Neural progenitor cell (in vitro differentiated cells): Measurements from ENCODE around the gene UBE2D2. TPM values are rescaled to one million over a fixed set of nuclear protein-coding genes. Genes with fewer than 3 reads are reported as not detected.

Source experiments
- DNase-seq: peaks from one replicate; pipeline ENCODE4 v3.0.0-alpha.2; 2016; ENCODE audit warnings: low spot score
- H2AFZ ChIP-seq: fragments of 200-600 bp; sonication (generic); replicated peaks from 2 replicates; pipeline ENCODE4 v1.6.1; 2016; ENCODE audit warnings: antibody characterized with exemption
- H3F3A ChIP-seq: fragments of 200-600 bp; sonication (generic); 2 replicates; pipeline ENCODE4 v1.6.1; 2016; ENCODE audit warnings: antibody characterized with exemption, low read depth
- H3K27ac ChIP-seq: fragments of 200-600 bp; sonication (generic); 2 replicates; pipeline ENCODE4 v1.5.1; 2016; ENCODE audit warnings: mild to moderate bottlenecking
- H3K27me3 ChIP-seq: fragments of 200-600 bp; sonication (generic); 2 replicates; pipeline ENCODE4 v1.6.1; 2016; ENCODE audit warnings: mild to moderate bottlenecking, moderate library complexity
- H3K36me3 ChIP-seq: fragments of 200-600 bp; sonication (generic); 2 replicates; pipeline ENCODE4 v1.5.1; 2016
- H3K4me1 ChIP-seq: fragments of 200-600 bp; sonication (generic); 2 replicates; pipeline ENCODE4 v1.6.1; 2016; ENCODE audit warnings: mixed run types
- H3K4me2 ChIP-seq: fragments of 200-600 bp; sonication (generic); 2 replicates; pipeline ENCODE4 v1.6.1; 2016
- H3K4me3 ChIP-seq: fragments of 200-600 bp; sonication (generic); 2 replicates; pipeline ENCODE4 v1.5.1; 2016
- H3K79me2 ChIP-seq: fragments of 200-600 bp; sonication (generic); 2 replicates; pipeline ENCODE4 v1.6.1; 2016; ENCODE audit warnings: low read depth
- H3K9ac ChIP-seq: fragments of 200-600 bp; sonication (generic); 2 replicates; pipeline ENCODE4 v1.6.1; 2016
- H3K9me3 ChIP-seq: fragments of 200-600 bp; sonication (generic); 2 replicates; pipeline ENCODE4 v1.5.1; 2016; ENCODE audit warnings: low read depth
- H4K20me1 ChIP-seq: fragments of 200-600 bp; sonication (generic); 2 replicates; pipeline ENCODE4 v1.6.1; 2016; ENCODE audit warnings: low read depth
- H3K27ac Mint-ChIP-seq: 3 replicates; pipeline ENCODE4 v1.8.0; 2021; ENCODE audit warnings: mixed read lengths
- H3K27me3 Mint-ChIP-seq: 2 replicates; pipeline ENCODE4 v1.8.0; 2022; ENCODE audit warnings: low read depth, mild to moderate bottlenecking, inconsistent platforms, moderate library complexity, mixed read lengths; ENCODE audit not compliant: insufficient read depth
- H3K36me3 Mint-ChIP-seq: 3 replicates; pipeline ENCODE4 v1.8.0; 2021; ENCODE audit warnings: mixed read lengths
- H3K4me1 Mint-ChIP-seq: 3 replicates; pipeline ENCODE4 v1.8.0; 2021; ENCODE audit warnings: mixed read lengths
- H3K4me3 Mint-ChIP-seq: 3 replicates; pipeline ENCODE4 v1.8.0; 2021; ENCODE audit warnings: mild to moderate bottlenecking, moderate library complexity, mixed read lengths
- H3K9me3 Mint-ChIP-seq: 3 replicates; pipeline ENCODE4 v1.8.0; 2020; ENCODE audit warnings: mixed read lengths
- EZH2 ChIP-seq: fragments of 200-600 bp; sonication (generic); IDR thresholded peaks from 2 replicates; pipeline ENCODE4 v1.6.1; 2017; ENCODE audit warnings: antibody characterized with exemption, mild to moderate bottlenecking, moderate library complexity
- EZH2phosphoT487 ChIP-seq: fragments of 200-600 bp; sonication (generic); IDR thresholded peaks from 2 replicates; pipeline ENCODE4 v1.6.1; 2017; ENCODE audit warnings: antibody characterized with exemption
- total RNA-seq: library from RNA; depleted of rRNA; stranded (reverse); fragments of >200 nt; gene quantifications from 2 replicates; pipeline ENCODE4 v1.2.3, GENCODE V29; 2015; ENCODE audit warnings: low replicate concordance
- TF ChIP-seq, protein P1 (sequence below): fragments of 200-600 bp; sonication (generic); IDR thresholded peaks from 2 replicates; pipeline ENCODE4 v1.5.1; 2017; ENCODE audit warnings: antibody characterized with exemption, mild to moderate bottlenecking

Gene UBE2D2
- total RNA-seq, 1 donor from 2014 or later = 141 TPM

DNA sequence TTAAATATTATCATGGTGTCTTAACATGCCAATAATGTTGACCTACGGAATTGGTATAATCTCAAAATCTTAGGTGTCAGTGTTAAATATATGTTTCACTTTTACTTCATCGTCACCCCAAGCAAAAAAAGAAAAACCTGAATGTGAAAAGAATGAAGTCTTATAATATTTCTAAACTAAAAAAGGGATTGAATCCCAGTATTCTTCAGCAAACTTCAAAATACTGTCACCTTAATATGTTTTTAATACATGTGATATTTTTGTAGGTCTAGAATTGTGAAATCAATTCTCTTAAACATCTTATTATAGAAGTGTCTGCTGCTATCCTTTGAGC is 14.1 kb downstream of the UBE2D2 start:
- TF ChIP-seq EZH2phosphoT487 (no peak), EZH2 (no peak)
- TF ChIP-seq, protein P1, sequence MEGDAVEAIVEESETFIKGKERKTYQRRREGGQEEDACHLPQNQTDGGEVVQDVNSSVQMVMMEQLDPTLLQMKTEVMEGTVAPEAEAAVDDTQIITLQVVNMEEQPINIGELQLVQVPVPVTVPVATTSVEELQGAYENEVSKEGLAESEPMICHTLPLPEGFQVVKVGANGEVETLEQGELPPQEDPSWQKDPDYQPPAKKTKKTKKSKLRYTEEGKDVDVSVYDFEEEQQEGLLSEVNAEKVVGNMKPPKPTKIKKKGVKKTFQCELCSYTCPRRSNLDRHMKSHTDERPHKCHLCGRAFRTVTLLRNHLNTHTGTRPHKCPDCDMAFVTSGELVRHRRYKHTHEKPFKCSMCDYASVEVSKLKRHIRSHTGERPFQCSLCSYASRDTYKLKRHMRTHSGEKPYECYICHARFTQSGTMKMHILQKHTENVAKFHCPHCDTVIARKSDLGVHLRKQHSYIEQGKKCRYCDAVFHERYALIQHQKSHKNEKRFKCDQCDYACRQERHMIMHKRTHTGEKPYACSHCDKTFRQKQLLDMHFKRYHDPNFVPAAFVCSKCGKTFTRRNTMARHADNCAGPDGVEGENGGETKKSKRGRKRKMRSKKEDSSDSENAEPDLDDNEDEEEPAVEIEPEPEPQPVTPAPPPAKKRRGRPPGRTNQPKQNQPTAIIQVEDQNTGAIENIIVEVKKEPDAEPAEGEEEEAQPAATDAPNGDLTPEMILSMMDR = no peak
- H3K4me3 Mint-ChIP-seq = no peak overlapping the region
- peaks cover 97% of the 10 kb centered on the region for H4K20me1 ChIP-seq
- H3F3A ChIP-seq = peaks cover 22% of the 10 kb centered on the region
- no peaks in the 10 kb centered on the region for H3K4me1 Mint-ChIP-seq
- H3K4me3 ChIP-seq = no peak overlapping the region
- no peak for DNase-seq
- H3K9me3 ChIP-seq = no peaks in the 10 kb centered on the region
- no peak overlapping the region for H3K27ac Mint-ChIP-seq
- no peaks in the 10 kb centered on the region for H3K27me3 Mint-ChIP-seq
- H3K27me3 ChIP-seq = no peaks in the 10 kb centered on the region
- peaks cover 100% of the 10 kb centered on the region for H3K79me2 ChIP-seq
- no peaks in the 10 kb centered on the region for H3K4me1 ChIP-seq
- H3K36me3 ChIP-seq = no peaks in the 10 kb centered on the region
- no peak overlapping the region for H2AFZ ChIP-seq
- no peak overlapping the region for H3K4me2 ChIP-seq
- no peak overlapping the region for H3K27ac ChIP-seq
- H3K9ac ChIP-seq = no peak overlapping the region
- H3K36me3 Mint-ChIP-seq = peaks cover 4% of the 10 kb centered on the region
- no peaks in the 10 kb centered on the region for H3K9me3 Mint-ChIP-seq

DNA sequence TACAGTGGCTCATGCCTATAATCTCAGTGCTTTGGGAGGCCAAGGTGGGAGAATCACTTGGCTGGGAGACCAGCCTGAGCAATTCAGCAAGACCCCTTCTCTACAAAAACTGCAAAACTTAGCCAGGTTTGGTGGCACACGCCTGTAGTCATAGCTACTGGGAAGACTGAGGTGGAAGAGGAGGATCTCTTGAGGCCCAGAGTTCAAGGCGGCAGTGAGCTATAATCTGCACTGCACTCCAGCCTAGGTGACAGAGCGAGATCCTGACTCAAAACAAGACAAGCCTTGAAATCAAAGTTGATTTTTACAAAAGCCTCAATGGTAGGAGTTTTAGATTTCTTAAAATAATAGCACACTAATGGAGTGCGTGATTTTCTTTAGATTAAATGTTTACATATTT is 14.6 kb downstream of the UBE2D2 start:
- Mint-ChIP-seq H3K4me1 (no peaks in the 10 kb centered on the region), H3K4me3 (no peak overlapping the region), H3K27me3 (no peaks in the 10 kb centered on the region), H3K9me3 (no peaks in the 10 kb centered on the region), H3K27ac (no peak overlapping the region), H3K36me3 (peaks cover 4% of the 10 kb centered on the region)
- Histone ChIP-seq H3K9ac (no peak overlapping the region), H3K79me2 (peaks cover 100% of the 10 kb centered on the region), H3K9me3 (no peaks in the 10 kb centered on the region), H3F3A (peaks cover 22% of the 10 kb centered on the region), H3K4me2 (no peak overlapping the region), H4K20me1 (peaks cover 96% of the 10 kb centered on the region), H3K4me3 (no peak overlapping the region), H3K27ac (no peak overlapping the region), H3K4me1 (no peaks in the 10 kb centered on the region), H3K36me3 (no peaks in the 10 kb centered on the region), H2AFZ (no peak overlapping the region), H3K27me3 (no peaks in the 10 kb centered on the region)
- DNase-seq = no peak
- TF ChIP-seq, protein P1 = no peak
- TF ChIP-seq EZH2phosphoT487 = no peak
- TF ChIP-seq EZH2 = no peak

DNA sequence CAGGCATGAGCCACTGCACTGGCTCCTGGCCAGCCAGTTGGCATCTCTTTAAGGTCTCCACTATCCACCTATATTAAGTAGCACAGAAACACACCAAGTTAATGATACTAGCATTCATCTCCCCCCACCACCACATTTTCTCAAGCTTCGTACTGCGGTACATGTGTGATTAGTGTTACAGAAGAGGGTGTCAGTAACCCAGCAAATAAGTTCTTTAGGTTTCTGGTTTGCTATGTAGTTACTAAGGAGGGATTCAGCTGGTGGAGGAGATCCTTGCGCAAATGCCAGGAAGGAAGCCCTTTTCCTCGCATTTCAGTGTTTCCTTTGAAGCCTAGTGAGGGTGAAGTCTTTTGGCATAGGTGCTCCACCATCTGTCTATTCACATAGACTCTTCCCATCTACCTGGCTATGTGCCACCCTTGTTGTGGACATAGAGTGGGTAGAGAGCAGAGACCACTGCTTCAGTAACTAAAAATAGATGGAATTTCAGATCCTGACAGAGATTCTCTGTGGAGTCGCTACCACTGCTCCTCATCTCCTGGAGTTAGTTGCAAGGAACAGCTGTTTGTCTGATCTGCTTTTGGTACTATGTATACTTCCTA is 16.7 kb downstream of the UBE2D2 start:
- Histone ChIP-seq H3K27ac (no peak overlapping the region), H4K20me1 (peaks cover 93% of the 10 kb centered on the region), H2AFZ (no peak overlapping the region), H3K4me3 (no peak overlapping the region), H3K36me3 (no peaks in the 10 kb centered on the region), H3F3A (peaks cover 22% of the 10 kb centered on the region), H3K9ac (no peak overlapping the region), H3K27me3 (no peaks in the 10 kb centered on the region), H3K9me3 (no peaks in the 10 kb centered on the region), H3K4me1 (no peaks in the 10 kb centered on the region), H3K79me2 (peaks cover 100% of the 10 kb centered on the region), H3K4me2 (no peak overlapping the region)
- H3K27ac Mint-ChIP-seq = no peak overlapping the region
- no peak overlapping the region for H3K4me3 Mint-ChIP-seq
- H3K36me3 Mint-ChIP-seq = peaks cover 6% of the 10 kb centered on the region
- no peaks in the 10 kb centered on the region for H3K27me3 Mint-ChIP-seq
- DNase-seq = no peak
- TF ChIP-seq, protein P1 = no peak
- TF ChIP-seq EZH2 = no peak
- no peak for TF ChIP-seq EZH2phosphoT487
- no peaks in the 10 kb centered on the region for H3K9me3 Mint-ChIP-seq
- H3K4me1 Mint-ChIP-seq = no peaks in the 10 kb centered on the region
